ENCODE data around the gene PRRX2.
"Not testable (repeated sequence)": the region's sequence is repeated elsewhere in the genome, so short reads cannot be mapped to it uniquely, and the experiment has no call there.

The PRRX2 gene

GRCh38 chr9:129655154-129655553 is 10.3 kb upstream of the PRRX2 start:
- no peak for DNase-seq

GRCh38 chr9:129655696-129656095 is 9.8 kb upstream of the PRRX2 start:
- DNase-seq = no peak

- DNase-seq = peak; percentile 92
Measured at GRCh38 chr9:129656795-129657390, 8.6 kb upstream of the PRRX2 start.

GRCh38 chr9:129661029-129661428 is 4.4 kb upstream of the PRRX2 start:
- DNase-seq = no peak

GRCh38 chr9:129662239-129662638 is 3.2 kb upstream of the PRRX2 start:
- DNase-seq = not testable (repeated sequence)

GRCh38 chr9:129664746-129665388 is 580 bp upstream of the PRRX2 start:
- DNase-seq = no peak

- DNase-seq = no peak
Measured at GRCh38 chr9:129665814-129666520, 520 bp downstream of the PRRX2 start.

- DNase-seq = no peak
Measured at GRCh38 chr9:129666575-129666974, 1.1 kb downstream of the PRRX2 start.

GRCh38 chr9:129667378-129667777 is 1.9 kb downstream of the PRRX2 start:
- DNase-seq = no peak

- no peak for DNase-seq
Measured at GRCh38 chr9:129667850-129668249, 2.4 kb downstream of the PRRX2 start.

GRCh38 chr9:129669141-129669718 is 3.8 kb downstream of the PRRX2 start:
- DNase-seq = peak; percentile 85

GRCh38 chr9:129669946-129670345 is 4.5 kb downstream of the PRRX2 start:
- DNase-seq = peak; percentile 70

- DNase-seq = no peak
Measured at GRCh38 chr9:129671065-129671464, 5.6 kb downstream of the PRRX2 start.

GRCh38 chr9:129671519-129671918 is 6.1 kb downstream of the PRRX2 start:
- no peak for DNase-seq

- DNase-seq = no peak
Measured at GRCh38 chr9:129672702-129673101, 7.3 kb downstream of the PRRX2 start.

GRCh38 chr9:129673602-129674001 is 8.2 kb downstream of the PRRX2 start:
- DNase-seq = no peak

GRCh38 chr9:129674229-129674628 is 8.8 kb downstream of the PRRX2 start:
- DNase-seq = no peak

- DNase-seq = no peak
Measured at GRCh38 chr9:129675620-129676019, 10.2 kb downstream of the PRRX2 start.

- no peak for DNase-seq
Measured at GRCh38 chr9:129676287-129676686, 10.8 kb downstream of the PRRX2 start.

- DNase-seq = peak; percentile 70
Measured at GRCh38 chr9:129676975-129677374, 11.5 kb downstream of the PRRX2 start.

- peak; percentile 48 for DNase-seq
Measured at GRCh38 chr9:129677456-129677855, 12.0 kb downstream of the PRRX2 start.

- no peak for DNase-seq
Measured at GRCh38 chr9:129678844-129679243, 13.4 kb downstream of the PRRX2 start.

GRCh38 chr9:129679537-129679936 is 14.1 kb downstream of the PRRX2 start:
- no peak for DNase-seq

GRCh38 chr9:129681924-129682323 is 16.5 kb downstream of the PRRX2 start:
- DNase-seq = no peak

All from fibroblast of skin of right biceps (primary cell).